GM18517 (cell line): ENCODE measurements around the gene CLIC4.

Experiments used
- ATAC-seq: cut with Tn5 transposase; IDR thresholded peaks from one replicate; pipeline ENCODE4 v1.9.1; 2021; ENCODE audit warnings: mild to moderate bottlenecking, moderate library complexity; ENCODE audit not compliant: unreplicated experiment

Gene CLIC4

GRCh38 chr1:24855474-24855873, 110.2 kb downstream of the CLIC4 start:
- no peak for ATAC-seq

GRCh38 chr1:24856787-24857506, 111.7 kb downstream of the CLIC4 start:
- ATAC-seq, result no peak

DNA sequence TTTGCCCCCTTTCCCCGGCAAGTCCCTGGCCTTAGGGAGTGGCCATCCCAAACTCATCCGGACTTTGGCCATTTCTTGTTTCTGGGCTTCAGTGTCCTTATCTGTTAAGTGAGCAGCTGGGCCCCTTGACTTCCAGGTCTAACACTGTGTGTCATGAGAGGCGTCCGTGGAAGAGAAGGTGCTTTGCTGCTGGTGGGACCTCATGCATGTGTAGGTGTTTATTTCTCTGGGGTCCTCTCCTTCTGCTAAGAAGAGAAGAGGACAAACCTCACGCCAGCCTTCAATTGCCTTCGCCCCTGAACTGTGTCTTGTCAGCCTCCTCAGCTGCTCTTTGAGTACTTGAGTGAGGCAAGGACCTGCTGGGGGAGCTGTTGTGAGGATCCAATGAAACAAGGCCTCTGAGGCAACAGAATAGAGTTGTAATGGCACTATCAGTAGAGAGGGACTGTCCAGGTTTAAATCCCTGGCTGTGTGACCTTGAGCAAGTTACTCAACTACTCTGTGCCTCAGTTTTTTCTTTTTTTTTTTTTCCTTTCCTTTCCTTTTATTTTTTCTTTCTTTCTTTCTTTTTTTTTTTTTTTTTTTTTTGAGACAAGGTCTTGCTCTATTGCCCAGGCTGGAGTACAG, 112.4 kb downstream of the CLIC4 start:
- no peak for ATAC-seq

- ATAC-seq, result no peak
These were observed 113.0 kb downstream of the CLIC4 start for GRCh38 chr1:24858277-24858676.

DNA sequence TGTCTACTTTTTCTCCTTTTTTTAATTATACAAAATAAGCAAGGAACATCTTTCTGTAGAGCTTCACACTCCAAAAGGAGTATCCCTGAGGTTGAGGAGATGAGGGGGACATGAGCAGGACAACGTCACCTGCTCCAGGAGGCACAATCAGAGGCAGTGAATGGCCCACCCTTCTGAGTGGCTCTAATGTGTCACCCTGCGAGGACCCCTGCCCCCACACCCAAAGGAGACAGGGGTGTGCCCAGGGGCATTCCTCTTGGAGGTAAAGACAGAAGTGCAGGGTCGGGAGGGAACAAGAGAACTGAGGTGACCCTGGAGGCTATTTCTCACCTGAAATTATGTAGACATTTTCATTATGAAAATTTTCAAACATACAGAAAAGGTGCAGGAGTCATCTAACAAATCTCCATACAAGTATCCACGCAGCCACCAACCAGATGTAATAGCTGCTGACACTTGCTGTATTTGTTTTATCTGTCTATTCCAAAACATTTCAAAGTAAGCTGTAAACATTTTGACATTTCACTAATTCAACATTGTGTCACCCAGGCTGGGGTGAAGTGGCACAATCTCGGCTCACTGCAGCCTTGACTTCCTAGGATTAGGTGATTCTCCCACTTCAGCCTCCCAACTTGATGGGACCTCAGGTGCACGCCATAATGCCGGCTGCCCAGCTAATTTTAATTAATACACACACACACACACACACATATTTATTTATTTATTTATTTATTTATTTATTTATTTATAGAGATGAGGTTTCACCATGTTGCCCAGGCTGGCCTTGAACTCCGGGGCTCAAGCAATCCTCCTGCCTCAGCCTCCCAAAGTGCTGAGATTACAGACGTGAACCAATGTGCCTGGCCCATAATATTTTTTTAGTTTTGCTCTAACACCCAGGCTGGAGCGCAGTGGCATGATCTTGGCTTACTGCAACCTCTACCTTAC, 114.1 kb downstream of the CLIC4 start:
- ATAC-seq, result no peak

DNA sequence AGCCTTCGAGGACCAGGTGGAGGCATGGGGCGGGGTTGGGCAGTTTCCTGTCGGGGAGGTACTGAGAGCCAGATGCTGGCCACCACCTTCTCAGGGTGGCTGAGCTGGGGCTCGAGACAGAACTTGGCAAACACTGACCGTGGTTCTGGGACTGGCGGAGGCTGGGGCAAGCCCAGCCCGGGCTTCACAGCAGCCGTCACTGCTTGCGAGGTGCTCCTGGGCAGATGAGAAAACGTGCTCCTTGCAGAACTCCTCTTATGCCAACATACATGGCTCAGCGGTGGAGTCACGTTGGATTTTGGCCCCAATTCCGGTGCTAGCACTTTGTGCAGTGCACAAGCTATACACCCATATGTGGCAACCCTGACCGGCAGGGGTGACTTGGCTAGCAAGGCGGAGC, 115.6 kb downstream of the CLIC4 start:
- no peak for ATAC-seq

DNA sequence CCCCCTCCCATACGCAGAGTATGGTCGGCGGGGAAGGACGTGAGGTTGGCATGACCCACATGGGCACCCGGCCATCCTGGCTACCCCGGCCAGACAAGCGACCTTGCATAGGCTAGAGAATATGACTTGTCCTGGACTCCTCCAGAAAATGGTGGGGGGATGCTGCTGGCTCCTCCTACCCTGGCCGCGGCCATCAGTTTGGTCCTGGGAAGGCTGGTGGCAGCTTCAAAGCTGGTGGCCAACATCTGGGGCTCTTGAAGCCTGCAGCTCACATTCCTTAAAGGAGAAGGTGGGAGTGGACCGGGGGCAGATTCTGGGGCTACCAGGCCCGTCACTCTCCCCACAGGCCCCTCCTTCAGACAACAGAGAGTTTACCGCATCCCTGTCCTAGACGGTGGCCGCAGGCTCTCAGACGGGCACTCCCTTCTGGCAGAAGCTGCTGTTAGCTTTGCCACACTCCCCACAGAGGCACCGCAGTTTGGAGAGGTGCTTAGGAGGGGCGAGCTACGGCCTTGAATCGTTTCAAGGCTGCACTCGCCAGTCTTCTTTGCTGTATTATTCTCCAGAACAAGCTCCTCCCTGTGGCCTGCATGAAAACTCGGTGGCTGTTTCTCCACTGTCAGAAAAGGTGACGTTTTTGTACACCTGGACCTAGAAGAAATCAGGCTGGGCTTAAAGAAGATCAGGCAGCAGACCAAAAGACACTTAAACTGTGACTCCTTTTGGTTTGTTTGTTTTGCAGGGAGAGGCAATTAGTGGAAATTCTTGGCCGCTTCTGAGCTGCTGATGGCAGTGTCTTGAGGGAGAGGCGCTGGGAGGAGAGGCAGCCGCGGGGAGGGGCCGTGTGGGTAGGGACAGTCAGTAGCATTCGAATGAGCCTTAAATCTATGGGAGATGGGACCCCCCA, 116.8 kb downstream of the CLIC4 start:
- ATAC-seq, result no peak

GRCh38 chr1:24862775-24863483, 117.7 kb downstream of the CLIC4 start:
- no peak for ATAC-seq

- no peak for ATAC-seq
These were observed 119.1 kb downstream of the CLIC4 start for GRCh38 chr1:24864370-24864777.

- no peak for ATAC-seq
These were observed 119.9 kb downstream of the CLIC4 start for GRCh38 chr1:24865168-24865567.

DNA sequence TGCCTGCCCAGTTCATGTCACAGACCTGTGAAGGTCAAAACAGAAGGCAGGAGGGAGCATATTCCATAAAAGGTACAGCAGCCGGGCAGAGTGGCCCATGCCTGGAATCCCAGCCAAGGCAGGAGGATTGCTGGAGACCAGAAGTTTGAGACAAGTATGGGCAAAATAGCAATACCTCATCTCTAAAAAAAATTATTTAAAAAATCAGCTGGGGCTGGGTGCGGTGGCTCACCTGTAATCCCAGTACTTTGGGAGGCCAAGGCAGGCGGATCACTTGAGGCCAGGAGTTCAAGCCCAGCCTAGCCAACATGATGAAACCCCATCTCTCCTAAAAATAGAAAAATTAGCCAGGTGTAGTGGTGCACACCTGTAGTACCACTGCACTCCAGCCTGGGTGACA, 120.3 kb downstream of the CLIC4 start:
- ATAC-seq, result no peak

DNA sequence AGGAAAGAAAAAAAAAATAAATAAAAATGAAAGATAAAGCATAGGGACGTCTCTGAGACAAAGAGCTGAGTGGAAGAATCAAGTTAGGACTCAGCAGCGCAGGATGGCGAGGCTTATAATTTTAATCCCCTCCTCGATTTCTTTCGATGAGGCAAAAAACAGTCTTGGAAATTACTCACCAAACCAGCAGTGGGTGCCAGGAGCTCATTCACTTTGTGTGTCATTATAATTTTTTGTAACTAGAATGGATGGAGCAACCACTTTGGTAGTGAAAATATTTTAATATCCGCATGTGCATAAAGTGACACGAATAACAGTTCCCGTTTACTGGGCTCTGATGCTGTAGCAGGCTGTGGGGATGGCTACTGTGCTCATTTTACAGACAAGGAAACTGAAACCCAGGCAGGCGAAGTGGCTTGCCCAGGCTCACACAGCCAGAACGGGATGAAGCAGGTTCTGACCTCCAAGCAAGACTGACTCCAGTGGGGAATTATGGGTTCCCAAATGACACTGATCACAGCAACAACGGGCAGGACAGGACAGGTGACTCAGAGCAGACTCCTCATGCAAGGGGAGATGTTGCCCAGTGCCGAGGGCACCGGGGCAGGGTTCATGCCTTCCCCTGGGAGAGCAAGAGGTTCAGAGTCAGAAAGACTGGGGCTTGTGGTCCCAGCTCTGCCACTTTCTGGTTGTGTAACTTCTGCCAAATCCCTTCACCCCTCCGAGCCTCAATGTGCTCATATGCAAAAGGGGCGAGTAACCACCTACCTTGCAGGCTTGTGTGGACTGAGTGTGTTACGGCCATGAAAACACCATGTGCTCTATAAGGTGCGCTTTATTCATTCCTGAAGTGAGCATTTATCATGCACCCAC, 121.2 kb downstream of the CLIC4 start:
- ATAC-seq, result no peak

- no peak for ATAC-seq
These were observed 122.0 kb downstream of the CLIC4 start for GRCh38 chr1:24867084-24867870.

GRCh38 chr1:24868016-24868875, 123.0 kb downstream of the CLIC4 start:
- ATAC-seq, result no peak

DNA sequence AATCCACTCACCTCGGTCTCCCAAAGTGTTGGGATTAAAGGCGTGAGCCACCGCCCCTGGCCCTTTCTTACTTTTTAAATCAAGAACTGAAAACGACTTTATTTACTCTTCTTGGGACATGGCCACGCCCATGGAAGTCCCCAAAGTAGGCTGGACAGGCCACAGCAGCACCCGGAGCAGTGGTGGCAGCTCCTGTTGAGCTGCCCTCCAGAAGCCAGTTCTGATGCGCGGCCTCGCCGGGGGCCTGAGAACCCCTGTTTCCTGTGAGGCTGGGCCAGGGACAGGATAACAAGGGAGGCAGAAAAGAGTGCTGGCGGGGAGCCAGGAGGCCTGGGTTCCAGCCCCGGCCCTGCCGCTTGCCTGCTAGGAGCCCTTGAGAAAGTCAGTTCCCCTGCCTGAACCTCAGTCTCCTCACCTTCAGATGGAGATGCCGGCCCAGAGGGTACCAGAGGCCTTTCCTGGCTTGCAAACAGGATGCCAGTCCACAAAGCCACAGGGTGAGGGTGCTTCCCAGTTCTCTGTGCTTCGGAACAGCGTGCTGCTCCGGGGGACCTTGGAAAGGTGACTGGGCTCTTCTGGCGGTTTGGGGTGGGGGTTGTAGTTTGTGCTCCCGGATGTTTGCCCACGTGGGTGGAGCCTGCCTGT, 125.4 kb downstream of the CLIC4 start:
- ATAC-seq, result no peak

- ATAC-seq, result no peak
These were observed 126.2 kb downstream of the CLIC4 start for GRCh38 chr1:24871306-24871901.
